GM19397 (cell line): Measurements from ENCODE around the gene MKNK2.
"Not testable (repeated sequence)": the region's sequence is repeated elsewhere in the genome, so short reads cannot be mapped to it uniquely, and the experiment has no call there.

Source experiments
- ATAC-seq: cut with Tn5 transposase; IDR thresholded peaks from one replicate; pipeline ENCODE4 v1.9.1; 2021; ENCODE audit warnings: mild to moderate bottlenecking, moderate library complexity; ENCODE audit not compliant: unreplicated experiment

The MKNK2 gene

DNA sequence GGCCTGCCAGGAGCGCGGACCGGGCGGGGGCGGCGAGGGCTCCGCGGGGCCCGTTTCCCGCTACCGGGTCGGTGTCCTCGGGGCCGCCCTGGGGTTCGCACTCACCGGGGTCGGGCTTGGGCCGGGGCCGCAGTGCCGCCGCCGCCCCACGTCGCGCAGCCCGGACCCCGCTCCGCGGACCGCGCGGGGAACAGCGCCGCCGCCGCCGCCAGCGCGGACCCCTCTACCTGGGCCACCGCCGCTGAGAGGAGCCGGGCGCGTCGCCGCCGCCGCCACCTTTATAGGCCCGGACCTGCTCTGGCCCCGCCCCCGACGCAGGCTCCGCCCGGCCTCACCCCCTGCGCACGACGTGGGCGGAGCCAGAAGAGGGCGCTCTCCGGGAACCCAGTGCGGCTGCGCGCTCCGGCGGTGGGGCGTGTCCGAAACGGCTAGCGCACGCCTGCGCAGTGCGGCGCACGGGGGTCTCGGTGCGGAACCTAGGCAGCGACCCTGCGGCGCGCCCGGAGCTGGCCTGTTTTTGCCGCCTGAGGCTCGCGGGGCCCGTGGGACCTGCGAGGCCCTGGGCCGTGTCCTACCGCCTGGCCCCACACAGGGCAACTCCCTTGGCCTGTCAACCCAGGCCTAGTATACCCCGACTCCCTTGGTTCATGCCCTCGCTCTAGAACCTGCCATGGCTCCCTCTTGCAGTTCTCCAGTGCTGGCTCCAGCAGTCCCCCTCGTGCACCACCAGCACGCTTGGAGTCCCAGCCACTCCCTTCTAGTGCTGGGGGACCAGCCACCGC is at the start of gene MKNK2:
Gene MKNK2 (minus strand): TSS at position 254 of the 782 bp plus-strand sequence. CDS start 393 bp downstream, outside the sequence.
- ATAC-seq, result peak; percentile 55

DNA sequence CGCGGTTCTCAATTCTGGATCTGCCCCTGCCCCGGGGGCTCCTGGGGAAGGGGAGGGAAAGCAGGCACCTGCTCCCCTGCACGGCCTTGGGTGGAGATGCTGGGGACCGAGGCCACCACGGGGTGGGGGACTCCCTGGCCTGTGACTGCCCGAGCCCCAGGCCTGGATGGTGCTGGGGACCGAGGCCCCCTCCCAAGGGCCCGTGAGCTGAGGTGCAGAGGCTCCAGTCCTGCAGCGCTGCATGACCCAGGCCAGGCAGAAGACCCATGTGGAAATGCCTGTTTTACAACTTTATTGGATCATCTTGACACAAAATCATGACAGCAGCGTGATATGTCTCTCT is 49.6 kb upstream of the MKNK2 start:
- ATAC-seq, result no peak

DNA sequence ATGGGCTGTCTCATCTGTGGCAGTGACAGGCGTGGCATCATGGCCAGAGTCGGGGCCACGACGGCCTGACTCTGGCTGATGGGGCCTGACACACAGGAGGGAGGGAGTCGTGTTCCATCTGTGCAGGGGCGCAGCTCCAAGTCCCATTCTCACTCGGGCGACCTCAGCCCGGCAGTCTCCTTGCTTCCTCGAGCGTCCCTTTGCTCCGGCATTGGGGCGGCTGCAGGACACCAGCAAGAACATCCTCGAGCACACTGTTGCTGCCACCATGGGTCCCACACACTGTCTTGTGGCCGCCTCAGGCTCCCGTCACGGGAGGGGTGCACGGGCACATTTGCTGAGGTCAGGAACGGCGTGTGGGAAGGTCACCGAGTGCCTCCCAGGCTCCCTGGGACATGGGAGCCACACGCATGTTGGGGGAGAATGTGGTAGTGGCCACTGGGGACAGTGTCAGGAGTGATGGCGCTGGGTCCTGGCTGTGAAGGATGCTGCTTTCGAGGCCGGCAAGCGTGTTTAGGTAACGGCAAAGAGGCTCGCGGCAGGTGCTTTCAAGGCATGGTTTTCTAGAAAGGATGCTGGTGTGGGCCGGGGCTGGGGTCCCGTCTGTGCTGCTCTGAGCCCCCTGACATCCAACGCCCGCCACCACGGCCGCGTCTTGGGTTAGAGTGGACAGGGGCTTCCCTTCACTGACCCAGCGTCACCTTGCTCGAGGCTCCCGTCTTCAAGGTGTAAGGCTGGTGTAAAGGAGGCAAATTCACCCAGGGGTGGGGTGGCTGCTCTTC is 49.1 kb upstream of the MKNK2 start:
- no peak for ATAC-seq

DNA sequence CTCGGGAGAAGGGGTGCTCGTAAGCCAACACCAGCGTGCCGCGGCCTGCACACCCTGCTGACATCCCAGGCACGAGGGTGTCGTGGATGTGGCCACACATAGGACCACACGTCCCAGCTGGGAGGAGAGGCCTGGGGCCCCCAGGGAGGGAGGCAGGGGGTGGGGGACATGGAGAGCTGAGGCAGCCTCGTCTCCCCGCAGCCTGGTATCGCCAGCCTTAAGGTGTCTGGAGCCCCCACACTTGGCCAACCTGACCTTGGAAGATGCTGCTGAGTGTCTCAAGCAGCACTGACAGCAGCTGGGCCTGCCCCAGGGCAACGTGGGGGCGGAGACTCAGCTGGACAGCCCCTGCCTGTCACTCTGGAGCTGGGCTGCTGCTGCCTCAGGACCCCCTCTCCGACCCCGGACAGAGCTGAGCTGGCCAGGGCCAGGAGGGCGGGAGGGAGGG is 48.0 kb upstream of the MKNK2 start:
- ATAC-seq, result no peak

DNA sequence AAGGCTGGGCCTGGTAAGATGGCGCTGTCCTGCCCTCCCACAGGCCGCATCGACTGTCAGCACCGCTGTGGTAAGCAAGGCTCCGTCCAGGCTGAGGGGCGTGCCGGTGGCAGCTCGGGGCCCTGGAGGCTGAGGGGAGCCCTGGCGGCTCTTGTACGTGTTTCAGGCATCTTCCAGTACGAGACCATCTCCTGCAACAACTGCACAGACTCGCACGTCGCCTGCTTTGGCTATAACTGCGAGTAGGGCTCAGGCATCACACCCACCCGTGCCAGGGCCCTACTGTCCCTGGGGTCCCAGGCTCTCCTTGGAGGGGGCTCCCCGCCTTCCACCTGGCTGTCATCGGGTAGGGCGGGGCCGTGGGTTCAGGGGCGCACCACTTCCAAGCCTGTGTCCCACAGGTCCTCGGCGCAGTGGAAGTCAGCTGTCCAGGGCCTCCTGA is 46.9 kb upstream of the MKNK2 start:
- ATAC-seq, result no peak

DNA sequence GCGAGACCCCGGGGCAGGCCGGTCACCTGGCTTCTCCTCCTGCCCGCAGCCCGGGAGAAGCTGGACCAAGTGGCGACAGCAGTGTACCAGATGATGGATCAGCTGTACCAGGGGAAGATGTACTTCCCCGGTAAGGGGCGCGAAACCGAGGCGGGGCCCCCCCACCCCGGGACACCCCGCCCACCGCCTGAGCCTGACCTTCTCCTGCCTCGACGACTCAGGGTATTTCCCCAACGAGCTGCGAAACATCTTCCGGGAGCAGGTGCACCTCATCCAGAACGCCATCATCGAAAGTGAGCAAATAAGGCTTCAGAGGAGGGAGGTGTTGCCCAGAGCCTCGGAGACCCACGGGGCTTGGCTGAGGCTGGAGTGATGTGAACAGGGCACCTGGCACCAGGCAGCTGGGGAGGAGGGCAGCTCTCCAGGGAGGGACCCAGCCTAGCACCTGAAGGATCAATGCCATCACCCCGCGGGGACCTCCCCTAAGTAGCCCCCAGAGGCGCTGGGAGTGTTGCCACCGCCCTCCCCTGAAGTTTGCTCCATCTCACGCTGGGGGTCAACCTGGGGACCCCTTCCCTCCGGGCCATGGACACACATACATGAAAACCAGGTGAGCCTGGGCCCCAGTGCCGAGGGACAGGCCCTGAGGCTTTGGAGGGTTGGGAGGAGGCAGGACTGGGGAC is 46.3 kb upstream of the MKNK2 start:
- no peak for ATAC-seq

DNA sequence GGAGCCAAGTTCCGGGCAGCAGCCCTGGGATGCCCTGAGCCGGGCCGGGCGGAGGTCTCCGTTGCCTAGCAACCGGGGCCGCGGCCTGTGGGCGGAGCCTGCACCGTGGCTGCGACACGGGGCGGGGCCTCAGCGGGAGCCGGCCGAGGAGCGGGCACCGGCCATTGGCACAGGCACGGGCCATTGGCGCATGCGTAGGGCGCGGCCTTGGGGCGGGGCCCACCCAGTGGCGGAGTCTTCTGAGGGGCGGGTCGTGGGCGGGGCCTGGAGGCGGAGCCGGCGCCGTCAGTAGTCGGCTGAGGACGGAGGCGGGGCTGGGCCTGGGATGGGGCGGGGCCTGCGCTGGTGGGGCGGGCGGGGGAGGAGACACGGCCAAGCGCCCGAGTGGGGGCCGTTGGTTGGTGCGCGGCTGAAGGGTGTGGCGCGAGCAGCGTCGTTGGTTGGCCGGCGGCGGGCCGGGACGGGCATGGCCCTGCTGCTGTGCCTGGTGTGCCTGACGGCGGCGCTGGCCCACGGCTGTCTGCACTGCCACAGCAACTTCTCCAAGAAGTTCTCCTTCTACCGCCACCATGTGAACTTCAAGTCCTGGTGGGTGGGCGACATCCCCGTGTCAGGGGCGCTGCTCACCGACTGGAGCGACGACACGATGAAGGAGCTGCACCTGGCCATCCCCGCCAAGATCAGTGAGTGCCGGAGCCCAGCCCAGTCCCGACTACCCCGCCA is 45.6 kb upstream of the MKNK2 start, which contains the start of gene IZUMO4:
Gene IZUMO4 (plus strand): TSS at position 436 of the 723 bp plus-strand sequence. CDS start 31 bp downstream, at position 467.
- ATAC-seq, result peak; percentile 68

DNA sequence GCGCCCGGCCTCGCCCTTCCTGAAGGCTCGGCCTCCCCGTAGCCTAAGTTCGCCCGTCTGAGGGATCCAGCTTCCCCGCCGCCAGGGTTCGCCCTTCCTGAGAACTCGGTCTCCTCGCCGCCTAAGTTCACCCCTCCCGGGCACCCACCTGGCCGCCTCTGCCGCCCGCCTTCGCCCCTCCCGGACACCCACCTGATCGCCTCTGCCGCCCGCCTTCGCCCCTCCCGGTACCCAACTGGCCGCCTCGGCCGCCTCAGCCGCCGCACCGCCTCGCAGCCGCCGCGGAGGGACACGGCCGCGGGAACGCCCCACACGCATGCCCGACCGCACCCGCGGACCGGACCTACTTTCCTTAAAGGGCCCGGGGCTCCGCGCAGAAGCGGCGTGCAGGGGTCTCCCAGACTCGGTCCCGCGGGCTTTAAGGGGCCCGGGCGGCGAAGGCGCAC is 45.0 kb upstream of the MKNK2 start, which contains the start of gene MOB3A:
Gene MOB3A (minus strand): TSS at position 293 of the 446 bp plus-strand sequence. CDS start 17,766 bp downstream, outside the sequence.
- peak; percentile 42 for ATAC-seq

DNA sequence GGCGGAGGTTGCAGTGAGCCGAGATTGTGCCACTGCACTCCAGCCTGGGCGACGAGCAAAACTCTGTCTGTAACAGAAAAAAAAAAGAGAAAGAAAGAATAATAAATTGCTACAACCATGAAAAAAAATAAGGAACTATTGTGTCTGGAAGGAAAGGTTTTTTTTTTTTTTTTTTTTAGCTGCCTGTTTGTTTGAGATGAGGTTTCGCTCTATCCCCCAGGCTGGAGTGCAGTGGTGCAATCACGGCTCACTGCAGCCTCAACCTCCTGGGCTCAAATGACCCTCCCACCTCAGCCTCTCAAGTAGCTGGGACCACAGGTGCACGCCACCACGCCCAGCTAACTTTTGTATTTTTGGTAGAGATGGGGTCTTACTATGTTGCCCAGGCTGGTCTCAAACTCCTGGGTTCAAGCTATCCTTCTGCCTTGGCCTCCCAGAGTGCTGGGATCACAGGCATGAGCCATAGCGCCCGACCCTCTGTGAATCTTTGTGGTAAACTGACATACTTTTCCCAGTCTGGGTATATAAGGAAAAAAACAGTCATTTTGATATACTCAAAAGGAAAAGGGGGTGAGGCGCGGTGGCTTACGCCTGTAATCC is 41.0 kb upstream of the MKNK2 start:
- not testable (repeated sequence) for ATAC-seq

DNA sequence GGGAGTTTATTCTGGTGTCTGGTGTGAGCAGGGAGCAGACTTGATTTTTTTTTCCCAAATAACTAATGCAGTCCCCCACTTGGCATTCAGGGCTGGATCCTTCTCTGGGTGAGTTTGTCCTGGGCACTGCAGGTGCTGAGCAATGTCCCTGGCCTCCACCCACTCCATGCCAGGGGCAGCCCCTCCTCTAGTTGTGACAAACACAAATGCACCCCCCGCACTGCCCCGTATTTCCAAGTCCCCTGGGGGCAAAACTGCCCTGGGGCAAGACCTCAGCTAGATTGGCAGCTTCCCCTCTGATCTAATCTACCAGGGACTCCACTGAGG is 38.6 kb upstream of the MKNK2 start:
- ATAC-seq, result no peak

DNA sequence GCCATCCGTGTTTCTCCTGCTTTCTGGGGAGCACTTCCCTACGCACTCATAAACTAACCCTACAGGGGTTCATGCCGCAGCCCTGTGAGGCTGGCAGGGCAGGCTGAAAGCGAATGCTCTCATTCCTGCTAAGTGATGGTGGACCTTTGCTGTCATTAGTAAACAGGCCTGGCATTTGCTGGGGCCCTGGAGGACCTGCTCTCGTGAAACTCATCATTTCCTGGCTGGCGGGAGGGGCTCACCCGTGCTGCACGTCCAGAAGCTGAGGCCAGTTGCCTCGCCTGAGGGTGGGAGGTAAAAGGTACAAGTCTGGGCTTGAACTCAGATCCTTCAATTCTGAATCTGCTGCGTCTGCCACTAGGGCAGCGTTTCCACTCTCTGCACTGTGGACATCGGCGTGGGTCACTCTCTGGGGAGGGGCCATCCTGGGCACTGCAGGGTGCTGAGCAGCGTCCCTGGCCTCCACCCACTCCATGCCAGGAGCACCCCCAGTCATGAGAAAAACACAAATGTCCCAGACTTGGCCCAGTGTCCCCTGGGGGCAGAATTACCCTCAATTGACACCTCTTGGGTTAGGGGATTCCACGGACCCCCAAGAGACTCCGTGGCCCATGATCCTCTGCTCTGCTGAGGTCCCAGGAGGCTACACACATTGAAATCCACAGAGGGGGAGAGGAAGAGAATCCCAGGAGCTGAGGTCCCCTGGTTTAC is 38.1 kb upstream of the MKNK2 start:
- no peak for ATAC-seq

DNA sequence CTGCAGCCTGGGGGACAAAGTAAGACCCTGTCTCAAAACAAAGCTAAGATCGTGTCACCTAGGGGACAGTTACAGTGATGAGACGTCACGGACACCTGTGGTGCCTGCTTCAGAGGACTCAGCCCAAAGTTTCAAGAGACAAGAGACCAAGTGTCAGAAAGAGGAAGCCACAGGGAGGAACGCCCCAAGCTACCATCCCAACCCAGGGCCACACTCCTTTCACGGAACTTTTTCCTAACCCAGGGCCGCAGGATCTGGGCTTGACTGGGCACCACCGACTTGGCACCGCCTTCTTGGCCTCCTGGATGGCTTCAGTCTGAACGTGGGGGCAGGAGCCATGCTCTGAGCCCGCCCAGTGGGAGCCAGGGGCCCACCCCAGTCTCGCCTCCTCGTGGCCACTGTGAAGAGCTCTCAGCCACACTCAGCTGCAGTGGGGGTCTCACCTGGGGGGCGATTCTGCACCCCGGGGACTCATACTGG is 36.6 kb upstream of the MKNK2 start:
- no peak for ATAC-seq

DNA sequence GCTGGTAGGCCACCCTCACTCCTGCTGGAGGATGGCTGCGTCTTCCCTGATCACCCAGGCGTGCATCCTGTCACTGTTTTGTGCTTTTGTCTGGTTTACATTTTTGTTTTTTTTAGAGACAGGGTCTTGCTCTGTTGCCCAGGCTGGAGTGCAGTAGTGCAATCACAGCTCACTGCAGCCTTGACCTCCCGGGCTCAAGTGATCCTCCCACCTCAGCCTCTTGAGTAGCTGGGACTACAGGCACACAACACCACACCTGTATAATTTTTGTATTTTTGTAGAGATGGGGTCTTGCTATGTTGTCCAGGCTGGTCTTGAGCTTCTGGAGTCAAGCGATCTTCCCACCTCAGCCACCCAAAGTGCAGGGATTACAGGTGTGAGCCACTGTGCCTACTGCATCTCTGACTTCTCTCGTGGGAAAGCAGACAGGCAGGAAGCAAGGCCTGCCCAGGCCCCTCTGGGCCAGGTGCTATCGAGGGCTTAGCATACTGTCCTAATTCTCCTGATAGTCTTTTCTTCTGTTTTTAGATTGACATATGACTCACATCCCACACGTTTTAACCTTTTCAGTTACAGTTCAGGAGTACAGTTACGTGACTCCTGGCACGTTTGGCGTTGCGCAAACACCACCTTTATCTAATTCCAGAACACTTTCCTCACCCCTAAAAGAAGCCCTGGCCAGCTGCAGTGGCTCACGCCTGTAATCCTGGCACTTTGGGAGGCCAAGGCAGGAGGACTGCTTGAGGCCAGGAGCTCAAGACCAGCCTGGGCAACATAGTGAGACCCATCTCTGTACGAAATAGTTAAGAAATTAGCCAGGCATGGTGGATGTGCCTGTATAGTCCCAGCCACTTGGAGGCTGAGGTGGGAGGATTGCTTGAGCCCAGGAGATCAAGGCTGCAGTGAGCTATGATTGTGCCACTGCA is 35.9 kb upstream of the MKNK2 start:
- not testable (repeated sequence) for ATAC-seq

DNA sequence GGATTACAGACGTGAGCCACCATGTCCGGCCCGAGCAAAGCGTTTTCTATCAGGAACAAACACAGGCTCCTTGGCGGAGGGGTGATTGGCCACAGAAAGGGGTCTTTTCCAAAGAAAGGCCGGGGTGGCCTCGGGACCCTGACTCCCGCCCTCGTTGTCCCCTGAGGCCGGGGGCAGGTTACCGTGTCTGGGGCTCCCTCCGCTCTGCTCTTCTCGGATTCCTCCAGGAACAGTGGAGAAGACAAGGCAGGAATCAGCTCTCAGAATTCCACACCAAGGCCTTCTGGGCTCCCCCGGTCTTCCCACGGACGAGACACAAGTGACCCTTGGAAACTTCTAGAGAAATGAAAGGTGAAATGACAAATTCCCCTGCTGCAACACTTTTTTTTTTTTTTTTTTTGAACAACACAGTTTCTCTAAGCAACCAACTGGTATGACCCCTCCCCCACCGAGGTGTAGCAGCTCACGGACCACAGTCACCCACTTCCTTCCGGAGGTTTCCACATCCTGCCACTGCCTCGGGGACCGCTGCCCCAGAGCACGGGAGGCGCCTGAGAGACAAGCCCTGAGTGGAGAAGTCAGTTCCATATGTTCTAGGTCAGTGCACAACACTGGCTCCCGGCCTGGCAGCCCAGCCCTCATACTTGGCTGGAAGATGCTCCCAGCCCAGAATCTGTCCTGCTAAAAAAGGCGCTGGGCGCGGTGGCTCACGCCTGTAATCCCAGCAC is 34.1 kb upstream of the MKNK2 start:
- ATAC-seq, result peak; percentile 35

DNA sequence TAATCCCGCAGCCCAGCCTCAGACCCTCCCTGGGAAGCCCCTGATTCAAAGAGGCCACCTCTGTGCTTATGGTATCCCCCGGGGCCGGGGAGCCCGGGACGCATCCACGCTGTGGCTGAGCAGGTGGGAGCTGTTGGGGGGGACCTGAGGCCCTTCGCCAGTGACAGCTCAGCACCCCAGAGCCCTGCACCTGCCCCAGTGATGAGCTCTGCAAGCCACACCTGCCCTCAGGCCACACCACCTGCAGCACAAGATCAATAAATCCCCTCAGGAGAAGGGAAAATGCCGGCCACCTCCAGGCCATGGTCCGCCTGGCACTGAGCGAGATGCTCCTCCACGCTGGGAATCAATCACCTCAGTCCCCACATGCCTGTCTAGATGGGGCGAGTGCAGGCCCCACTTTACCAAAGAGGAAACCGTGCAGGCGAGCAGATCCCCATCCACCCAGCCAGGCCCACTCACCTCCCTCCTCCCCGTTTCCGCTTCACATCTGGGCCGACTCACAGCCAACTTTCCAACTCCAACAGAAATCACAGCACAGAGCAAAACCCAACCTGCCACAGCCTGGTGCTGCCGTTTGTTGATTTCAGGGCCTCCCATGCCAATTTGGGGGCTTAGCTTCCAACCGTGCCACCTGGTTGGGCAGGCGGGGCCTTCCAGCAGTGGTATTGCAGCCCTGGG is 32.3 kb upstream of the MKNK2 start:
- no peak for ATAC-seq

DNA sequence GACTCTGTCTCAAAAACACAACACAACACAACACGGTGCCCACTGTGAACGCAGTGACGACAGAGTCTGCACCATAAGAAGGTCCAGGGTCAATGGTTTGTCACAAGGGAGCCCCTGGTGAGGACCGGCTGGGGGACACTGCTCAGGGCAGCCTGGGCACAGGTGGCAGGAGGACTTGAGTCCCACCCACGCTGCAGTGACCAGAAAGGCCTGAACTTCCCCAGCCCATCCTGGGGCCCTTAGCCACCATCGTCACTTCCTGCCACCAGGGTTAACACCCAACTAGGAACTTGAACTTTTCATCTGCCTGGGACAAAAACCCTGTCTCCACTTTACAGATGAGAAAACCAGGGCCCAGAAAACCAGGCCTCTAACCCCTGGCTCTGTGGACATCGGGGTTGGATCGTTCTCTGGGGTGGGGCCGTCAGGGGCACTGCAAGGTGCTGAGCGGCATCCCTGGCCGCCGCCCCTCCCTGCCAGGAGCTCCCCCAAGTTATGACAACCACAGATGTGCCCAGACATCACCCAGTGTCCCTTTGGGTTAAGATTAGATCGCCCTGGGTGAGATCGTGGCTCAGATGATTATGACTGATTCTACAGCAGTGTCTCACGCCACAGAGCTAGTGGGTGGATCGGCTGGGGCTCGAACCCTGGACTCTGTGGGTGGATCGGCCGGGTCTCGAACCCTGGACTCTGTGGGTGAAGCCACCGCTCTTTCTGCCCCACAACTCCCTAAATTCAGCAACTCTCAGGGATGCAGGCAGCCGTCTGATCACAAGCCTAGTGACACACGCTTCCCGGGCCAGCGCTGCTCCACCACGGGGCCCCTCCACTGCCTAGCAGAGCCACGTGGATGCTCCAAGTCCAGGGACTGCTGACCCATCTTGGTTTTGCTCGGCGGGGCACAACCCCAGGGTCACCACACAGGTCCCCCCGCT is 31.1 kb upstream of the MKNK2 start:
- no peak for ATAC-seq
